Measurements from ENCODE around the gene SGSM2. TPM values are rescaled to one million over a fixed set of nuclear protein-coding genes. Genes with fewer than 3 reads are reported as not detected.

Gene SGSM2
- polyA plus RNA-seq, 3 donors = 3.0 to 130 (median 3.5) TPM

DNA sequence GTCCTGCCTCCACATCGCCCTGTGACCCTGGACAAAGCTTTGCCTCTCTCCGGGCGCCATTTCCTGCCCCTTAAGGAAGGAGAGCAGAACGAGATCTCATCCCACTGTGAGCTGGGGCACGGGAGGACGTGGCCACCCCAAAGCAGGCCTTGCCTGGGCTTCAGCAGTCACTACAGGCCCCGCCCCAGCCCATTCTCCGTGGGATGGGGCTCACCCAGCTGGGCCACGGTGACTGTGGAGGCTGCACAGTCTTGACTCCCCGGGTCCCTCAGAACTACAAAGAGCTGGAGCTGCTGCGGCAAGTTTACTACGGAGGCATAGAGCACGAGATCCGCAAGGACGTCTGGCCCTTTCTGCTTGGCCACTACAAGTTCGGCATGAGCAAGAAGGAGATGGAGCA, 35.4 kb downstream of the SGSM2 start:
- no peak overlapping the region for H3K27ac Mint-ChIP-seq
- Histone ChIP-seq H3K36me3 (replicated peaks in 1 of 2; ENCODE audit: control insufficient read depth in 1 of 2, insufficient read depth in 2 of 2, low read length in 2 of 2) (peaks cover 37 to 41% of the 10 kb centered on the region in 2 donors), H3K4me2 (replicated peaks; ENCODE audit: extremely low read depth, low read length, poor library complexity, severe bottlenecking) (no peak overlapping the region), H3K4me3 (replicated peaks in 1 of 3; ENCODE audit: low read depth in 2 of 3, low read length in 3 of 3) (no peak overlapping the region), H3K27me3 (ENCODE audit: control insufficient read depth in 2 of 2, insufficient read depth in 2 of 2, low read length in 2 of 2) (no peaks in the 10 kb centered on the region), H3K4me1 (ENCODE audit: control insufficient read depth in 1 of 2, insufficient read depth in 2 of 2, low read length in 2 of 2) (no peaks in the 10 kb centered on the region), H3K9me3 (replicated peaks in 1 of 2; ENCODE audit: control insufficient read depth in 1 of 2, insufficient read depth in 1 of 2, low read length in 2 of 2) (no peaks in the 10 kb centered on the region), H4K20me1 (ENCODE audit: insufficient read depth, low read length) (no peaks in the 10 kb centered on the region), H3K9ac (ENCODE audit: insufficient read depth, low read length, poor library complexity, severe bottlenecking) (no peak overlapping the region), H3K27ac (ENCODE audit: low read depth in 1 of 2, low read length in 2 of 2) (no peak overlapping the region), H3K79me2 (ENCODE audit: insufficient read depth, low read length) (no peaks in the 10 kb centered on the region), H2AFZ (ENCODE audit: insufficient read depth, low read depth, low read length, poor library complexity, severe bottlenecking) (no peak overlapping the region)
- WGBS (ENCODE audit: insufficient coverage) = 97% methylated on average over 15 of the region's 16 CpGs
- intact Hi-C loops (cut with micrococcal nuclease) = no loop called here
- DNase-seq = no peak
- no peaks in the 10 kb centered on the region for H3K9me3 Mint-ChIP-seq
- peaks cover 12% of the 10 kb centered on the region for H3K4me1 Mint-ChIP-seq
- H3K4me3 Mint-ChIP-seq = no peak overlapping the region
- peaks cover 0 to 2% (median 0%) of the 10 kb centered on the region in 3 donors for H3K27me3 Mint-ChIP-seq (ENCODE audit: low read depth in 3 of 3)
- TF ChIP-seq, protein P1, sequence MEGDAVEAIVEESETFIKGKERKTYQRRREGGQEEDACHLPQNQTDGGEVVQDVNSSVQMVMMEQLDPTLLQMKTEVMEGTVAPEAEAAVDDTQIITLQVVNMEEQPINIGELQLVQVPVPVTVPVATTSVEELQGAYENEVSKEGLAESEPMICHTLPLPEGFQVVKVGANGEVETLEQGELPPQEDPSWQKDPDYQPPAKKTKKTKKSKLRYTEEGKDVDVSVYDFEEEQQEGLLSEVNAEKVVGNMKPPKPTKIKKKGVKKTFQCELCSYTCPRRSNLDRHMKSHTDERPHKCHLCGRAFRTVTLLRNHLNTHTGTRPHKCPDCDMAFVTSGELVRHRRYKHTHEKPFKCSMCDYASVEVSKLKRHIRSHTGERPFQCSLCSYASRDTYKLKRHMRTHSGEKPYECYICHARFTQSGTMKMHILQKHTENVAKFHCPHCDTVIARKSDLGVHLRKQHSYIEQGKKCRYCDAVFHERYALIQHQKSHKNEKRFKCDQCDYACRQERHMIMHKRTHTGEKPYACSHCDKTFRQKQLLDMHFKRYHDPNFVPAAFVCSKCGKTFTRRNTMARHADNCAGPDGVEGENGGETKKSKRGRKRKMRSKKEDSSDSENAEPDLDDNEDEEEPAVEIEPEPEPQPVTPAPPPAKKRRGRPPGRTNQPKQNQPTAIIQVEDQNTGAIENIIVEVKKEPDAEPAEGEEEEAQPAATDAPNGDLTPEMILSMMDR (IDR thresholded peaks at IDR 0.05) = no peak
- peaks cover 29 to 53% of the 10 kb centered on the region in 2 donors for H3K36me3 Mint-ChIP-seq

DNA sequence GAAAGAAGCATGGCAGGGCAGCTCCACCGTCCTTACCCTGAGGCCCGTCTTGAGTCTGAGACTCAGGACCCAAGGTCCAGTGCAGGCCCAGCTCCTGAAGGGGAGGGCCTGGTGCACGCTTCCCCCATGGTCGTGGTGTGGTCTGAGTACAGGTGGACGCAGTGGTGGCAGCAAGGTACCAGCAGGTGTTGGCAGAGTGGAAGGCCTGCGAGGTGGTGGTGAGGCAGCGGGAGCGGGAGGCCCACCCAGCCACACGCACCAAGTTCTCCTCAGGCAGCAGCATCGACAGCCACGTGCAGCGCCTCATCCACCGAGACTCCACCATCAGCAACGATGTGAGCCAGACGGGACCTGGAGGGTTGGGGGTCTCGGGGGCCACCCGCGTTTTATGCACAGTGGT, 35.9 kb downstream of the SGSM2 start:
- no peaks in the 10 kb centered on the region for H4K20me1 ChIP-seq (ENCODE audit: insufficient read depth, low read length)
- Mint-ChIP-seq H3K27ac (peak overlapping the region in 1 of 7 donors; percentile 56), H3K9me3 (no peaks in the 10 kb centered on the region), H3K27me3 (ENCODE audit: low read depth in 3 of 3) (peaks cover 0 to 2% (median 0%) of the 10 kb centered on the region in 3 donors), H3K4me3 (no peak overlapping the region), H3K4me1 (peaks cover 12% of the 10 kb centered on the region), H3K36me3 (peaks cover 30 to 53% of the 10 kb centered on the region in 2 donors)
- TF ChIP-seq, protein P1 (IDR thresholded peaks at IDR 0.05) = no peak
- peaks cover 39 to 45% of the 10 kb centered on the region in 2 donors for H3K36me3 ChIP-seq (replicated peaks in 1 of 2; ENCODE audit: control insufficient read depth in 1 of 2, insufficient read depth in 2 of 2, low read length in 2 of 2)
- intact Hi-C loops (cut with micrococcal nuclease) = no loop called here
- H3K4me1 ChIP-seq (ENCODE audit: control insufficient read depth in 1 of 2, insufficient read depth in 2 of 2, low read length in 2 of 2) = no peaks in the 10 kb centered on the region
- no peak overlapping the region for H3K4me2 ChIP-seq (replicated peaks; ENCODE audit: extremely low read depth, low read length, poor library complexity, severe bottlenecking)
- no peak overlapping the region for H2AFZ ChIP-seq (ENCODE audit: insufficient read depth, low read depth, low read length, poor library complexity, severe bottlenecking)
- H3K4me3 ChIP-seq (replicated peaks in 1 of 3; ENCODE audit: low read depth in 2 of 3, low read length in 3 of 3) = no peak overlapping the region
- WGBS (ENCODE audit: insufficient coverage) = over 99% methylated on average over 18 of the region's 18 CpGs
- H3K27ac ChIP-seq (ENCODE audit: low read depth in 1 of 2, low read length in 2 of 2) = no peak overlapping the region
- H3K27me3 ChIP-seq (ENCODE audit: control insufficient read depth in 2 of 2, insufficient read depth in 2 of 2, low read length in 2 of 2) = no peaks in the 10 kb centered on the region
- H3K79me2 ChIP-seq (ENCODE audit: insufficient read depth, low read length) = no peaks in the 10 kb centered on the region
- no peak overlapping the region for H3K9ac ChIP-seq (ENCODE audit: insufficient read depth, low read length, poor library complexity, severe bottlenecking)
- DNase-seq = no peak
- no peaks in the 10 kb centered on the region for H3K9me3 ChIP-seq (replicated peaks in 1 of 2; ENCODE audit: control insufficient read depth in 1 of 2, insufficient read depth in 1 of 2, low read length in 2 of 2)

Measured in CD14-positive monocyte (primary cell).